AG08395 (cell line): ENCODE results near the gene SLC35E4.

Experiments
- DNase-seq: peaks from one replicate; pipeline ENCODE4 v3.0.0; 2012; ENCODE audit warnings: mixed read lengths, low spot score

The SLC35E4 gene

DNA sequence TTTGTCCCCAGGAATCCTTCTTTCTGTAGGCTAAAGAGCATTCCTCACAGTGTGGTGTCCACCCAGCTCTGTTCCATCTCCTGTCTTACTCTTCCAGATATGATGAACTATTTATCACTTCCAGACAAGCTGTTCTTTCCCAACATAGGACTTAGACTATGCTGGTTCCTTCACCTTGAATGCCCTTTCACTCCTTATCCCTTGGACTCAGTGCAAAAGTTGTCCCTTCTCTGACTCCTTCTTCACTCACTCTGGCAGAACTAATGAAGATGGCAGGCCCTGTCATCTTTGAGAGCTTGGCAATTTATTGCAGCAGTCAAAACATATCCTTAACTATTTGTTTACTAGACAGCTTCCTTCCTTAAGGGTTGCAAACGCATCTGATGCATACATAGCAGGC is 55.6 kb downstream of the SLC35E4 start:
- DNase-seq, result peak; percentile 4

DNA sequence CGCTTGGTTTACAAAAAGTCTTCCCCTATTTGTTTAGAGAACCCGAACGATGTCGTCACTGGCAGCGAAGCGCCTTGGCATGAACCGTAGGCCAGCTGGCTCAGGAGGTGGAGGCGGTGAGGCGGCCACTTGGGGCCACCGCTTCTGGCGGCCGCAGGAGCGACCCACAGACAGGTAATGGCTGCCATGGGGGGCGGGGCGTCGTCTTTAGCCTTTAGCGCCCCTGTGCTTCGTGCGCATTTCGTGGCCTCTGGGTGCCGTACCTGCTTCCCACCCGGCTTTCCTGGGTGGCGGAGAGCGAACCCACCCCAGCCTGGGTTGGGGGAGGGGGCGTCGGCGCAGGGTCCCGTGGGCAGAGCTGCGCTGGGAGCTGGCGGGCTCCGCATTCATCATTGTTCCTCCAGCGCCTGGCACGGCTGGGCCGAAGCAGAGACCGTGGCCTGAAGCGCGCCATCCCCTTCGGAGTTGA is 58.6 kb downstream of the SLC35E4 start:
- DNase-seq, result peak; percentile 16

DNA sequence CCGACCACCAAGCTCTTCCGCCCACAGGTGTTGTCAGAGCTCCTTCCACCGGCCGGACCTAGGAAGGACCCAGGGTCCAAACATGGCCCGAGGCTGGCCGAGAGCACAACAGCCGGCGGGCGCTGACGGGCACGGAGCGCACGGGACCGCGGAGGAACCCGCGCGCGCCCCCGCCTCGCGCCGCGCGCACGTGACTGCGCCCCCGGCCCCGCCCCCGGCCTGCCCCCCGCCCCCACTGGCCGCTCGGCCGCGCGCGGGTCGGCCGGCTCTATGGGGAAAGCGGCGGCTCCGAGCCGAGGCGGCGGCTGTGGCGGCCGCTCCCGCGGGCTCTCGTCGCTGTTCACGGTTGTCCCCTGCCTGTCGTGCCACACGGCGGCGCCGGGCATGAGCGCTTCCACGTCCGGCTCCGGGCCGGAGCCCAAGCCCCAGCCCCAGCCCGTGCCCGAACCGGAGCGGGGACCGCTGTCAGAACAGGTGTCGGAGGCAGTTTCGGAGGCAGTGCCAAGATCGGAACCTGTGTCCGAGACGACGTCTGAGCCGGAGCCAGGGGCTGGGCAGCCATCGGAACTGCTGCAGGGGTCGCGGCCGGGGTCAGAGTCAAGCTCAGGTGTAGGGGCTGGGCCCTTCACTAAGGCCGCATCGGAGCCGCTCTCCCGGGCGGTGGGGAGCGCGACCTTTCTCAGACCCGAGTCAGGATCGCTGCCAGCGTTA is 59.2 kb downstream of the SLC35E4 start, which contains the start of gene OSBP2:
Gene OSBP2, plus strand, starts transcription at position 235 of the 711 bp plus-strand sequence. Its CDS starts 36 bp downstream, at position 271.
- peak; percentile 9 for DNase-seq

DNA sequence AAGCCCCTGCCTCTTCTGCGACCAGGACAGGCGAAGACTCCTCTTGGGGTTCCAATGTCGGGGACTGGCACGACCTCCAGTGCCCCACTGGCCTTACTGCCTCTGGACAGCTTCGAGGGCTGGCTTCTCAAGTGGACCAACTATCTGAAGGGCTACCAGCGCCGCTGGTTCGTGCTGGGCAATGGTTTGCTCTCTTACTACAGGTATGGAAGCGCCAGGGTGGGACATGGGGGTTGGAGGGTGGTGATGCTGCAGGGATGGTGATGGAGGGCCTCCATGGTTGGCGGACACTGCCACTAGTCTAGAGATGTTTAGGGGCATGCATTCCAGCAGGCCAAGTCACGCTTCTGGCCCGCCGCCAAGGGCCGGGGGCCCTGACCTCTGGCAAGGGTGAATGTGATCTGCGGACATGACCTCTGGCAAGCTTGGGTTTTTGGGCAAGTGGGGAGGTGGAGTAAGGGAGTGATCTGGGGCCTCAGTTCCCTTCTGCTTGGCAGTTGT is 59.8 kb downstream of the SLC35E4 start:
- peak; percentile 2 for DNase-seq

DNA sequence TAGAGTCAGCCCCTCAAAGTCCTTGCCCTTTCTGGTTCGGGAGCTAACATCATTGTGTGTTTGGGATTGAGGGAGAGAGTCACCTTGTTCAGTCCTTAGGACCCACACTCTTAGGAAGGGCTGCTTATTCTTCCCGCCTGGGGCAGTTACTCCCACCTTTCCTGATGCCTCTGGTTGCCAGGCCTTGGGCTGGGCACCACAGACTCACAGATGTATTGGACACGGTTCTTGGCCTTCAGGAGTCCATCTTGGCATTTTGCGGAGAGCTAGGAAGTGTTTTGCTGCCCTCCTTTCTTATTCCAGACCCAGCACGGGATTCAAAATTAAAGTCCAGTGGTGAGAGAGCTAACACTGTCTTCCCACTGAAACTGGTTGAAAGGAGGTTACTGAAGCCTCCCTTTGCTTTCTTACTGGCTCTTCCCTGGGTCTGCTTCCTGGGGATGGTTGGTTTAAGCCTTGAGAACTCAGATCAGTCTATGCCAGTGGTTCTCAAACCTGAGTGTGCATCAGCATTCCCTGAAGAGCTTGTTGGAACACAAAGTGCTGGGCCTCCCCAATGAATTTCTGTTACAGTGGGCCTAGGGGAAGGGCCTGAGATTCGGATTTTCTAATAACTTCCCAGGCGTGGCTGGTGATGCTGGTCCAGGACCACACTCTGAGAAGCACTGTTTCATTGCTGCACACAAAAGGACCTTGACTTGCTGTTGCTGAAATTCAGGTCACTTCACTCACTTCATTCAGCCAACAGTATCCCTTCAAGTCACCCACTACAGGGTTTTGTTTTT is 60.5 kb downstream of the SLC35E4 start:
- DNase-seq, result peak; percentile 2
